Transverse colon (tissue), 4 donors: ENCODE results near the gene STK4.

Experiments
- EP300 ChIP-seq: sonication (generic); formaldehyde crosslinking; IDR thresholded peaks from one replicate; pipeline ENCODE4 v1.6.1; 2017; ENCODE audit warnings: antibody characterized with exemption, low read depth
- POLR2A ChIP-seq: fragments of 450-650 bp; IDR thresholded peaks from one replicate; pipeline ENCODE4 v1.6.1; 2016; ENCODE audit warnings: antibody characterized with exemption, mild to moderate bottlenecking, moderate library complexity
- POLR2AphosphoS5 ChIP-seq, 3 donors: sonication (generic); formaldehyde crosslinking; IDR thresholded peaks; one replicate each; pipeline ENCODE4 v1.6.1; 2016; ENCODE audit warnings: antibody characterized with exemption in 3 of 3
- TF ChIP-seq, protein P1 (sequence below), 5 experiments: fragments of 200-600 bp in 3 of 5; fragments of 450-650 bp in 2 of 5; sonication (generic) in 3 of 5; IDR thresholded peaks; 1 replicate in 2 of 5; 2 replicates in 3 of 5; pipeline ENCODE4 v1.5.1; 2016 to 2017; ENCODE audit warnings: antibody characterized with exemption in 5 of 5, inconsistent platforms in 3 of 5, mild to moderate bottlenecking in 2 of 5, moderate library complexity in 1 of 5

DNA sequence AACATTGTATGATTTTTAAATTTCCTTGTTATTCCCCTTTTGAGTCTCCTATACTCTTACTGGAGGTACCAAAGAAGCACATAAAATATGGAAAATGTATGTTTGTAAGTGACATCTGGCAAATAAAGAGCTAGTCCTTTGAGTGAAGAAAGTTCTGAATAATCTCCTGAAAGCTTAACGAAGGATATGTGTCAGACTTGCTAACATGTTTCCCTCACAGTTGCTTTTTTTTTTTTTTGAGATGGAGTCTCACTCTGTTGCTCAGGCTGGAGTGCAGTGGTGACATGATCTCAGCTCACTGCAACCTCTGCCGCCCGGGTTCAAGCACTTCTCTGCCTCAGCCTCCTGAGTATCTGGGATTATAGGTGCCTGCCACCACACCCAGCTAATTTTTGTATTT, 63.6 kb downstream of the STK4 start:
- TF ChIP-seq, protein P1, sequence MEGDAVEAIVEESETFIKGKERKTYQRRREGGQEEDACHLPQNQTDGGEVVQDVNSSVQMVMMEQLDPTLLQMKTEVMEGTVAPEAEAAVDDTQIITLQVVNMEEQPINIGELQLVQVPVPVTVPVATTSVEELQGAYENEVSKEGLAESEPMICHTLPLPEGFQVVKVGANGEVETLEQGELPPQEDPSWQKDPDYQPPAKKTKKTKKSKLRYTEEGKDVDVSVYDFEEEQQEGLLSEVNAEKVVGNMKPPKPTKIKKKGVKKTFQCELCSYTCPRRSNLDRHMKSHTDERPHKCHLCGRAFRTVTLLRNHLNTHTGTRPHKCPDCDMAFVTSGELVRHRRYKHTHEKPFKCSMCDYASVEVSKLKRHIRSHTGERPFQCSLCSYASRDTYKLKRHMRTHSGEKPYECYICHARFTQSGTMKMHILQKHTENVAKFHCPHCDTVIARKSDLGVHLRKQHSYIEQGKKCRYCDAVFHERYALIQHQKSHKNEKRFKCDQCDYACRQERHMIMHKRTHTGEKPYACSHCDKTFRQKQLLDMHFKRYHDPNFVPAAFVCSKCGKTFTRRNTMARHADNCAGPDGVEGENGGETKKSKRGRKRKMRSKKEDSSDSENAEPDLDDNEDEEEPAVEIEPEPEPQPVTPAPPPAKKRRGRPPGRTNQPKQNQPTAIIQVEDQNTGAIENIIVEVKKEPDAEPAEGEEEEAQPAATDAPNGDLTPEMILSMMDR (IDR thresholded peaks at IDR 0.05): no peak
- TF ChIP-seq EP300 (no peak), POLR2AphosphoS5 (IDR thresholded peaks at IDR 0.05) (no peak), POLR2A (no peak)
